Naive B cell (primary cell): ENCODE measurements around the gene MEIOSIN. TPM values are rescaled to one million over a fixed set of nuclear protein-coding genes. Genes with fewer than 3 reads are reported as not detected.
"Not testable (repeated sequence)": the region's sequence is repeated elsewhere in the genome, so short reads cannot be mapped to it uniquely, and the experiment has no call there.

Experiments used
- ATAC-seq, 2 donors: fragments of 150-1000 bp; cut with Tn5 transposase; 2 replicates each; pipeline ENCODE4 v1.10.0; 2021; ENCODE audit warnings: low read depth in 2 of 2, mild to moderate bottlenecking in 2 of 2, moderate library complexity in 2 of 2
- DNase-seq: peaks from one replicate; pipeline ENCODE4 v3.0.0; 2022
- H3K27ac Mint-ChIP-seq, 6 donors: one replicate each; pipeline ENCODE4 v1.8.0; 2020 to 2022; ENCODE audit warnings: mild to moderate bottlenecking in 6 of 6, mixed read lengths in 6 of 6, moderate library complexity in 5 of 6, inconsistent platforms in 2 of 6
- H3K27me3 Mint-ChIP-seq, 3 donors: one replicate each; pipeline ENCODE4 v1.8.0; 2021 to 2022; ENCODE audit warnings: mixed read lengths in 3 of 3, mild to moderate bottlenecking in 1 of 3
- H3K36me3 Mint-ChIP-seq, 2 donors: one replicate each; pipeline ENCODE4 v1.8.0; 2020 to 2022; ENCODE audit warnings: mixed read lengths in 2 of 2, inconsistent platforms in 1 of 2, mild to moderate bottlenecking in 1 of 2
- H3K4me1 Mint-ChIP-seq, 3 donors: one replicate each; pipeline ENCODE4 v1.8.0; 2020 to 2022; ENCODE audit warnings: mixed read lengths in 3 of 3, inconsistent platforms in 1 of 3, mild to moderate bottlenecking in 1 of 3, moderate library complexity in 1 of 3
- H3K4me3 Mint-ChIP-seq, 8 donors: one replicate each; pipeline ENCODE4 v1.8.0; 2020 to 2022; ENCODE audit warnings: mild to moderate bottlenecking in 8 of 8, mixed read lengths in 8 of 8, moderate library complexity in 8 of 8, inconsistent platforms in 2 of 8
- H3K9me3 Mint-ChIP-seq, 7 donors: one replicate each; pipeline ENCODE4 v1.8.0; 2020 to 2022; ENCODE audit warnings: mixed read lengths in 7 of 7, mild to moderate bottlenecking in 5 of 7, inconsistent platforms in 2 of 7, moderate library complexity in 1 of 7
- polyA plus RNA-seq, 6 donors: library from polyadenylated mRNA; unstranded; fragments of 300-500 nt; fragmentation: Illumina TruSeq; gene quantifications; one replicate each; pipeline ENCODE4 v1.2.3, GENCODE V29; 2021; ENCODE audit warnings: low read depth in 6 of 6

MEIOSIN gene, protein sequence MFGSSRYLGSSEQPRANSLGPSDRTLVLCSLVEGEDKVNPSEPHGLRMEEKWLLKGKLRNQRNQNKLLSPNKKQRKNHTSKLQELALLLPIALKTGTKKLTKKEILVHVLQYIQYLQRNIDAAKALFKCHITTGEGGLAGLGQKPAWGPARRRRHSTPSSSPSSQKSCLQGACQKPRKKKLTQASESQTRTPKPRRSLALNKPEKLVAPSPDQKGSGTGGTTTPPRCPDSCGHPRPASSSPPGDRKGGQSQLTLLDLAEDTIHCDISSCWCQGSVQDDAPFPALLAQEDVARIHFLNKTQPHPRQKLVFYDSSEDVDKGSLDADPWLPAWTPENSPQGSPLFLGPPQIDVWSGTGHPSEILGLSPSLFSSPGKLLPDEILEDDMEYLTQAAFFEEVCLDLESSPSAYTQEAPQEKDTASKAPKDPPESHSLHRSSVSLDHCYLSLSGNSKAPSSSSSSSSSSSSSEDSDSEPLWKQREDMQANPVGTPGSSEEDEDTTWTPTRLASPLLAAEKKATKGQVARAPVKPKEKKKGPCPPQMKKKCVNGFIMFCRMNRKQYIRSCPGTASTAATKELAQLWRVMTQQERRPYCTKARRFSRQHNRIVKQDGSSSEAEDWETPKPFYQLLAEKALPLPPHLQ
- not detected for polyA plus RNA-seq

DNA sequence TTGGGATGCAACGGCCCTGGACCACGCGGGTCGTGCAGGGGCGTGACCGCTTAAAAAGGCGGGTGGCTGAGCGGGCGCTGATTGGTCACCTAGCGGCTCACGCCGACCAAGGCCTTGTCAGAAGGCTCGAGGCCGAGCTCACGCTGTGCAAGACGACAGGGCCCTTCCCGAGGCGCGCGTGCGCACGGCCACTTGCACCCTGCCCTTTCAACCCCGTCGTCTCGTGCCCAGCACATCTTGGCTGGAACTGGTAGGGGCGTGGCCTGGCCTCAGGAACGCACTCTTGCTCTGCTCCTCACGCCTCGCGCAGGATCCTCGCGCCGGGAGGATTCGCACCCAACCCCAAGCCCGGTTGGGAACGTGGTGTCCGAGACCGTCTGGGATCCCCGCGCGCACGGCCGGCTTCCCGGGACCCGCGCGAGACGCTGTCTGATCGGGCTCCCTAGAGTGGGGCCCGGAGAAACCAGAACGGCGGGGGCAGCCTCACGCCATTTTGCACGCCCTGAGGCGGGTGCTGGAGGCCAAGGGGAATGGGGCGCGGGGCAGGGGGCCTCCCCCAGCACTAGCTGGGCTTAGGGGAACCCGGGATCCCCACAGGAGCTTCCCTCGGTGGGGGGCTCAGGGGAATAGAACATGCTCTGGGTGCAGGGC, at the start of gene MEIOSIN:
Gene MEIOSIN (plus strand): TSS at position 280 of the 651 bp plus-strand sequence. CDS start 1,938 bp downstream, outside the sequence.
- Mint-ChIP-seq H3K27ac (peak within 1 kb of the TSS in 3 of 6 donors; percentile 24 to 47 (median 41)), H3K9me3 (no peaks in the 10 kb centered on the region), H3K4me1 (peaks cover 19 to 28% (median 26%) of the 10 kb centered on the region in 3 donors), H3K4me3 (peak within 1 kb of the TSS in 5 of 8 donors; percentile 13 to 76 (median 60)), H3K36me3 (no peaks in the 10 kb centered on the region), H3K27me3 (peaks cover 0 to 5% (median 0%) of the 10 kb centered on the region in 3 donors)
- DNase-seq (no peak), ATAC-seq (no peak)

DNA sequence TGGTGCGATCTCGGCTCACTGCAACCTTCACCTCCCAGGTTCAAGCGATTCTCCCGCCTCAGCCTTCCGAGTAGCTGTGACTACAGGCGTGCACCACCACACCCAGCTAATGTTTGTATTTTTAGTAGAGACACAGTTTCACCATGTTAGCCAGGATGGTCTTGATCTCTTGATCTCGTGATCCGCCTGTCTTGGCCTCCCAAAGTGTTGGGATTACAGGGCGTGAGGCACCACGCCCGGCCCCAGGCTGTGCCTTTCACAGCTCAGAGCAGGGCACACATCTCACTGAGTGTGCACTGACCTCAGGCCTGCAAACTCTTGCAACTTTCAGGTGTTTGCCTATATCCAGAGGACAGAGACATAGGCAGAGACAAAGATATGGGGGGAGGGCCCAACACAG, 48.2 kb upstream of the MEIOSIN start:
- ATAC-seq, H3K36me3 Mint-ChIP-seq, DNase-seq: not testable (repeated sequence)

DNA sequence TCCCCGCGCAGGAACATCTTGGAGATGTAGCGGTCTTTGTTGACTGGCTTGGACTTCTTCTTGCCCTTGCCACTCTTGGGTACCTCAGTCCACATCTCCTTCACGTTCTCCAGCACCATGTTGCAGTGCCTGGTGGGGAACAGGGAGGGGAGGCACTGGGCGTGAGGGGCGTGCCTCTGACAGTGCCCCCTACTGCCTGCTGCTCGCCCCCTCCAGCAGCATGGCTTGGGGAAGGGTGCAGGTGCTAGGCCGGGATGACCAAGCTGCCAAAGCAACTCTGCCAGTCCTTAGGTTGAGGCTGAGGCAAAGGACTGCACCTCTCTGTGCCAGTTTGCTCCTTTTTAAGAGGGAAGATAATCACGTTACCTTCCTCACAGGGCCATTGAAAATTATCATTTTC, 45.6 kb upstream of the MEIOSIN start:
- Mint-ChIP-seq H3K36me3 (peaks cover 0 to 8% of the 10 kb centered on the region in 2 donors), H3K4me3 (no peak overlapping the region), H3K9me3 (no peaks in the 10 kb centered on the region), H3K4me1 (peaks cover 7 to 22% (median 10%) of the 10 kb centered on the region in 3 donors), H3K27ac (no peak overlapping the region), H3K27me3 (no peaks in the 10 kb centered on the region)
- DNase-seq (no peak), ATAC-seq (no peak)

More for the DNA sequence above, 48.2 kb upstream of the MEIOSIN start:
- not testable (repeated sequence) for H3K27ac Mint-ChIP-seq, H3K9me3 Mint-ChIP-seq, H3K27me3 Mint-ChIP-seq
- H3K4me3 Mint-ChIP-seq = peak overlapping the region in 1 of 8 donors; percentile 12
- H3K4me1 Mint-ChIP-seq = peaks cover 9 to 16% (median 12%) of the 10 kb centered on the region in 3 donors

DNA sequence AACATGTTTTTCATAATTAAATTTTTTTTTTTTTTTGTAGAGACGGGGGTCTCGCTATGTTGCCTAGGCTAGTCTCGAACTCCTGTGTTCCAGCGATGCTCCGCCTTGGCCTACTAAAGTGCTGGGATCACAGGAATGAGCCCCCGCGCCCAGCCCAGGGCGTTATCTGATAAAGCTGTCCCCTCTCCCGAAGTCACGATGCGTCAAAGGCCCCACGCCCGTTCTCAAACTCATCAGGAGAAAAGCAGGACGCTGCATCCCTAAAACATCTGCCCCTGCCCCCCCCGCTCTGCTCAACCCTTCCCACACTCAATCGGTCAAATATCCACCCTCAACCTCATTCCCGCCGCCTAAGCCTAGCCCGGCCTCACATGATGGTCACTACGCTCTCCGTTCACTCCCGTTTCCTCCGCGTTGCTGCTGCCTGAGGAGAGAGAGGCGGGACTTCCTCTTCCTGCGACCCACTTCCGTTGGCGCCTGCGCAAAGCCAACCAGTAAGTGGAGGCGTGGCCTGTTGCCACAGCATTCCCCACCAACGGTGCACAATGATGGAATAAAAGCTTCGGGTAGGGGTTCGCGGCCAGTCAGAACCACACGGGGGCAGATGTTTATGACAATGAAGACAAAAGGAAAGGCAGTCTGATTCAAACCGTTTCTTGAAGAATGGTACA, 41.6 kb upstream of the MEIOSIN start, which contains the start of gene SNRPD2:
Gene SNRPD2 (minus strand): TSS at position 438 of the 671 bp plus-strand sequence. CDS start 65 bp downstream, at position 373.
- no peaks in the 10 kb centered on the region for H3K9me3 Mint-ChIP-seq
- no peaks in the 10 kb centered on the region for H3K27me3 Mint-ChIP-seq
- H3K36me3 Mint-ChIP-seq = peaks cover 0 to 8% of the 10 kb centered on the region in 2 donors
- peak within 1 kb of the TSS; percentile 87 to 100 (median 97) for H3K4me3 Mint-ChIP-seq
- peak; percentile 45 to 51 for ATAC-seq
- peak within 1 kb of the TSS; percentile 96 to 99 (median 99) for H3K27ac Mint-ChIP-seq
- peak; percentile 94 for DNase-seq
- peaks cover 10 to 32% (median 20%) of the 10 kb centered on the region in 3 donors for H3K4me1 Mint-ChIP-seq

DNA sequence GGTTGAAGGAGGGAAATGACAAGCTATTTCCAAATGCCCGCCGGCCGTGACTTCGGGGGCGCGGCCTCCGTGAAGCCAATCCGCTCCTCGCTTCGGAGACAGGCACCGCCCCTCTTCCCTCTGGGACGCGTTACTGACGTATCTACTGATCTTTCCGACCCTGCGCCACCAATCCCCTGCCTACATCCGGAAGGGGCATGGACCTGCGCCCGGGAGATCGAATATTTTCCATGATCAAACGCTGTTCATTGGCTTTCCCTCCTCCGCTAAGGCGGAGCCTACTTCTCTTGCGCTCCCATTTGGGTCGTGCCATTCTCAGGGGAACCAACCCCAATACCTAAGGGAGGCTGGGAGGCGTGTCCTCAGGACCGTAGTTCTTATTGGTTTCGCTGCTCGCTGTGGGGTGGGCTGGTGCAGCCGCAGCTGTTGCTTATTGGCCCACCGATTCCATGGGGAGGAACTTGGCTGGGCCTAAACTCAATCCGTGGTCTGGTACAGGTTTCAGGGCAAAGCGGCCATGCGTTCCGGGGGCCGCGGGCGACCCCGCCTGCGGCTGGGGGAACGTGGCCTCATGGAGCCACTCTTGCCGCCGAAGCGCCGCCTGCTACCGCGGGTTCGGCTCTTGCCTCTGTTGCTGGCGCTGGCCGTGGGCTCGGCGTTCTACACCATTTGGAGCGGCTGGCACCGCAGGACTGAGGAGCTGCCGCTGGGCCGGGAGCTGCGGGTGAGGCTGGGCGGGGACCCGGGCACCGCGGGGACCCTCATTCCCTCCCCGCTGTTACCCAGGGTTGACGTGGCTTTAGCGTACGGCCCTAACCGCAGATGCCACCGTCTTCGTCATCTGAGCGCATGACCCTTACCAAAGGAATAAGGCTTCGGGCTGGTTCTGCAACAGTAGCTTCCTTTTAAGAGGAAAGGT, 40.8 kb upstream of the MEIOSIN start, which contains the start of gene QPCTL:
Gene QPCTL (plus strand): TSS at position 480 of the 919 bp plus-strand sequence. CDS start 38 bp downstream, at position 518.
- ATAC-seq (peak; percentile 81 to 84), DNase-seq (peak; percentile 97)
- Mint-ChIP-seq H3K27me3 (no peaks in the 10 kb centered on the region), H3K9me3 (no peaks in the 10 kb centered on the region), H3K4me1 (peaks cover 12 to 32% (median 20%) of the 10 kb centered on the region in 3 donors), H3K36me3 (peaks cover 0 to 11% of the 10 kb centered on the region in 2 donors), H3K4me3 (peak within 1 kb of the TSS; percentile 87 to 100 (median 97)), H3K27ac (peak within 1 kb of the TSS; percentile 96 to 99 (median 99))

DNA sequence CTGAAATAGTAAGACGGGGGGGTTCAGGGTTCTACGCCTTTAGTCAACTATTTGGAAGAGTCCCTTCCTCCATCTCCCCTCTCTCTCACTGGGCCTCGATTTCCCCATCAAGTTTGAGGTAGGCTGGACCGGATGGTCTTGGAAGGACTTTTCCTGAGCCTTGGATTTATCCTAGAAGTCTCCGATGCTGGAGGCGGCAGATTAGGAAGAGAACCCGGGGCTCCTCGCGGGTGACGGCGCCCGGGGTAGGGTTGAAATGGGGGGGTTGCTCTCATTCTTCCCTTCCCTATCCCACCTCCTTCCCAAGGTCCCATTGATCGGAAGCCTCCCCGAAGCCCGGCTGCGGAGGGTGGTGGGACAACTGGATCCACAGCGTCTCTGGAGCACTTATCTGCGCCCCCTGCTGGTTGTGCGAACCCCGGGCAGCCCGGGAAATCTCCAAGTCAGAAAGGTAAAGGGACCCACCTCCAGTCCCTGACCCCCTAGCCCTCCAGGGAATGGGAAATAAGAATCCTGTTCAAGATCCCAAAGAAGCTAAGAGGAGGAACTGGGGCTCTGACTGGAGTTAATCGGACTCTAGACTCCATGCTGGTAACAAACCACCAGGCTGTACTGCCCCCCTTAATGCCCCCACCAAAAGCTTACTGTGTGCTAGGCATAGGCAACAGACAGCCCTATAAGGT, 40.0 kb upstream of the MEIOSIN start:
- no peaks in the 10 kb centered on the region for H3K9me3 Mint-ChIP-seq
- peak overlapping the region; percentile 96 to 99 (median 99) for H3K27ac Mint-ChIP-seq
- H3K27me3 Mint-ChIP-seq = no peaks in the 10 kb centered on the region
- H3K4me3 Mint-ChIP-seq = peak overlapping the region; percentile 87 to 100 (median 97)
- ATAC-seq (no peak), DNase-seq (peak; percentile 66)
- peaks cover 15 to 32% (median 20%) of the 10 kb centered on the region in 3 donors for H3K4me1 Mint-ChIP-seq
- H3K36me3 Mint-ChIP-seq = peaks cover 0 to 16% of the 10 kb centered on the region in 2 donors

DNA sequence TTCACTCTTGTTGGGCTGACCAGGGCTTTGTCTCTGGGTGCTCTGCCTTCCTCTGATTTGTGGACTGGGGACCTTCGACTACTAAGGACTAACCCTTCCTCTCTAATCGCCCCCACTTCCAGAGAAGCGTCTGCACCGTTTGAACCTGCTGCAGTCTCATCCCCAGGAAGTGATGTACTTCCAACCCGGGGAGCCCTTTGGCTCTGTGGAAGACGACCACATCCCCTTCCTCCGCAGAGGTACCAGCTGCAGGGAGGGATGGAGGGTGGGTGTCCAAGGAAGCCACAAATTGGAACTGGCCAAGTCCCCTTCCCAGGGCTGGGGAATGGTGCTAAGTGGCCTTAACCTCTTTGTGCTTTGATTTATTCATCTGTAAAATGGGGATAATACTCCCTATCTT, 31.6 kb upstream of the MEIOSIN start:
- H3K4me3 Mint-ChIP-seq = no peak overlapping the region
- H3K4me1 Mint-ChIP-seq = peaks cover 7 to 17% (median 13%) of the 10 kb centered on the region in 3 donors
- no peaks in the 10 kb centered on the region for H3K27me3 Mint-ChIP-seq
- no peak overlapping the region for H3K27ac Mint-ChIP-seq
- DNase-seq = no peak
- no peaks in the 10 kb centered on the region for H3K9me3 Mint-ChIP-seq
- ATAC-seq = no peak
- H3K36me3 Mint-ChIP-seq = peaks cover 0 to 15% of the 10 kb centered on the region in 2 donors

DNA sequence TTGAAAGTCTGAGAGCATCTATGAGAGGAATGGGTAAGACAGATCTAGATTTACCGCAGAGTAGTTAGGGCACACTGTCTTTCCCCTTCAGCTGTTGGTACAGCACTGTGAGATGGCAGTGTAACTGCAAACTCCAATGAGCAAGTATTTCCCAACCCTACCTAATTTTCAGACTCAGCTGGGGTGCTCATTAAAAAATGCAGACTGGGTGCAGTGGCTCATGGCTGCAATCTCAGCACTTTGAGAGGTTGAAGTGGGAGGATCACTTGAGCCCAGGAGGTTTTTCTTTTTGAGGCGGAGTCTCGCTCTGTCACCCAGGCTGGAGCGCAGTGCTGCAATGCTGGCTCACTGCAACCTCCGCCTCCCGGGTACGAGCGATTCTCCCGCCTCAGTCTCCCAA, 28.1 kb upstream of the MEIOSIN start:
- ATAC-seq (no peak), DNase-seq (no peak)
- H3K4me1 Mint-ChIP-seq = peaks cover 2 to 28% (median 16%) of the 10 kb centered on the region in 3 donors
- no peaks in the 10 kb centered on the region for H3K27me3 Mint-ChIP-seq
- no peak overlapping the region for H3K4me3 Mint-ChIP-seq
- no peak overlapping the region for H3K27ac Mint-ChIP-seq
- no peaks in the 10 kb centered on the region for H3K9me3 Mint-ChIP-seq
- H3K36me3 Mint-ChIP-seq = peaks cover 0 to 7% of the 10 kb centered on the region in 2 donors

DNA sequence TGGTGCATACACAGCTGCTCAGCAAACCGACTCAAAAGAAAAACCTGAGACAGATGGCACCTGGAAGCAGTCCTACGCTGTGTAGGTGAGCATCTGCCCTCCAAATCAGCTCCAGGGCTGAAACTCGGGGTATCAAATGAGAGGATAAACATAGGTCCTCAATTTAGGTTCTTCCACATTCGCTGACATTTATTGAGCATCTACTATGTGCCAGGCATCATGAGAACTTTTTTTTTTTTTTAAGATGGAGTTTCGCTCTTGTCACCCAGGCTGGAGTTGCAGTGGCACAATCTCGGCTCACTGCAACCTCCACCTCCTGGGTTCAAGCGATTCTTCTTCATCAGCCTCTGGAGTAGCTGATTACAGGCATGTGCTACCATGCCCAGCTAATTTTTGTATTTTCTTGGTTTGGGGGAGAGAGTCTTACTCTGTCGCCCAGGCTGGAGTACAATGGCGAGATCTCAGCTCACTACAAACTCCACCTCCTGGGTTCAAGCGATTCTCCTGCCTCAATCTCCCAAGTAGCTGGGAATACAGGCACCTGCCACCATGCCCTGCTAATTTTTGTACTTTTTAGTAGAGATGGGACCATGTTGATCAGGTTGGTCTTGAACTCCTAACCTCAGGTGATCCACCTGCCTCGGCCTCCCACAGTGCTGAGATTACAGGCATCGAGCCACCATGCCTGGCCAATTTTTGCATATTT, 27.4 kb upstream of the MEIOSIN start:
- H3K9me3 Mint-ChIP-seq = no peaks in the 10 kb centered on the region
- DNase-seq (no peak), ATAC-seq (no peak)
- peaks cover 7 to 34% (median 23%) of the 10 kb centered on the region in 3 donors for H3K4me1 Mint-ChIP-seq
- no peaks in the 10 kb centered on the region for H3K27me3 Mint-ChIP-seq
- peak overlapping the region in 3 of 8 donors; percentile 18 to 66 (median 53) for H3K4me3 Mint-ChIP-seq
- peaks cover 0 to 13% of the 10 kb centered on the region in 2 donors for H3K36me3 Mint-ChIP-seq
- peak overlapping the region in 5 of 6 donors; percentile 11 to 73 (median 53) for H3K27ac Mint-ChIP-seq

DNA sequence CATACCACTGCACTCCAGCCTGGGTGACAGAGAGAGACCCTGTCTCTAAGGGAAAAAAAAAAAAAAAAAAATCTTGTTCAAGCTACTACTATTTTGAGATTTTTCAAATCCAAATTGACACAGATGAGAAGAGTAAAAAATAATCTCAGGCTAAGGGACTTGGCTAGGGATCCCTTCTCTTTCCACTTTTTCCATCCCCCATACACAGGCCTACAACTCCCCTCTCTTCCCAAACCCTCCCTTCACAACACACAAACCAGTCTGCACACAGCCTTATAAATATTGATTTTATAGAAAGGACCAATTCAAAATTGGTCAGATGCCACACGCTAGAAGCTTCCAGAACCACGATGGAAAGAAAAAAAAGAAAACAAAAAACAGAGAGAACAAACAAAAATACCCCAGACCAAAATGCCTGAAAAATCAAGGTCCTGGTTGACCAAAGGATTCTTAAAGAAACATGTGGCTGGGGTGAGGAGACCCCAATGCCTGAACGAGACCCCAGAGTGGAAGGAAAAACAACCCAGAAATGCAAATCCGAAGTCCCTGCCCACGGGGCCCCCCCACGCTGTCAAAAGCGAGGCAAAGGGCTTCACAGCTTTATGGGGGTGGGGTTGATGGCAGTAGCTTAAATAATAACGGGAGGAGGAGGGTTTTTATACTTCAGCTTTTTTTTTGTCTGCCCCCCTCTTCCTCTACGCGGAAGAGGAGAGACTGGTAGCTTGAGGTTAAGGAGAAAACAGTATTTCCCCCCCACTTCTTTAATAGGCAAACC, 22.7 kb upstream of the MEIOSIN start:
- ATAC-seq (no peak), DNase-seq (no peak)
- Mint-ChIP-seq H3K27me3 (no peaks in the 10 kb centered on the region), H3K4me3 (peak overlapping the region in 1 of 8 donors; percentile 43), H3K4me1 (peaks cover 9 to 30% (median 27%) of the 10 kb centered on the region in 3 donors), H3K27ac (peak overlapping the region in 3 of 6 donors; percentile 3 to 91 (median 60)), H3K9me3 (no peaks in the 10 kb centered on the region), H3K36me3 (peaks cover 0 to 11% of the 10 kb centered on the region in 2 donors)
